GM12801 (cell line): ENCODE measurements around the gene GRIA2.

Experiments
- TF ChIP-seq, protein P1 (sequence below): IDR thresholded peaks from one replicate; pipeline ENCODE4 v1.5.1; 2011; ENCODE audit warnings: control low read depth; ENCODE audit not compliant: insufficient read length; ENCODE audit errors: extremely low read depth

GRIA2 gene

DNA sequence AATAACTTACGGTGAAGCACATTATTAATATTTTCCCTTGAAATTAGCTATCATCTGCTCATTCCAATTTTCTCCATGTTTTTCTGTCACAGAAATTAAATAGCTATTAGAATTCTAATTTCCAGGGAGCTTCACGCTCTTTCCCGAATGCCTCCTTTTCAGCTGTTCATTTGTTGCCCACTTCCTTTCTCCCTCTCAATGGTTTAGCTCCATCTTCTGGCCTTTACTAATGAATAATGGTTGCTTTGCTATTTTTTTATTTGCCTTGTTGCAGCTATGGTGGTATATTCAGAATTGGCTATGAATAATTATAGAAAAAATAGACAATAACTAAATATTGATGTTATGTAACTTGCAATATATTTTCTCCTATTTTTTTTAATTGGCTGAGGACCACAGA, 70.5 kb downstream of the GRIA2 start:
- TF ChIP-seq, protein P1, sequence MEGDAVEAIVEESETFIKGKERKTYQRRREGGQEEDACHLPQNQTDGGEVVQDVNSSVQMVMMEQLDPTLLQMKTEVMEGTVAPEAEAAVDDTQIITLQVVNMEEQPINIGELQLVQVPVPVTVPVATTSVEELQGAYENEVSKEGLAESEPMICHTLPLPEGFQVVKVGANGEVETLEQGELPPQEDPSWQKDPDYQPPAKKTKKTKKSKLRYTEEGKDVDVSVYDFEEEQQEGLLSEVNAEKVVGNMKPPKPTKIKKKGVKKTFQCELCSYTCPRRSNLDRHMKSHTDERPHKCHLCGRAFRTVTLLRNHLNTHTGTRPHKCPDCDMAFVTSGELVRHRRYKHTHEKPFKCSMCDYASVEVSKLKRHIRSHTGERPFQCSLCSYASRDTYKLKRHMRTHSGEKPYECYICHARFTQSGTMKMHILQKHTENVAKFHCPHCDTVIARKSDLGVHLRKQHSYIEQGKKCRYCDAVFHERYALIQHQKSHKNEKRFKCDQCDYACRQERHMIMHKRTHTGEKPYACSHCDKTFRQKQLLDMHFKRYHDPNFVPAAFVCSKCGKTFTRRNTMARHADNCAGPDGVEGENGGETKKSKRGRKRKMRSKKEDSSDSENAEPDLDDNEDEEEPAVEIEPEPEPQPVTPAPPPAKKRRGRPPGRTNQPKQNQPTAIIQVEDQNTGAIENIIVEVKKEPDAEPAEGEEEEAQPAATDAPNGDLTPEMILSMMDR: no peak

DNA sequence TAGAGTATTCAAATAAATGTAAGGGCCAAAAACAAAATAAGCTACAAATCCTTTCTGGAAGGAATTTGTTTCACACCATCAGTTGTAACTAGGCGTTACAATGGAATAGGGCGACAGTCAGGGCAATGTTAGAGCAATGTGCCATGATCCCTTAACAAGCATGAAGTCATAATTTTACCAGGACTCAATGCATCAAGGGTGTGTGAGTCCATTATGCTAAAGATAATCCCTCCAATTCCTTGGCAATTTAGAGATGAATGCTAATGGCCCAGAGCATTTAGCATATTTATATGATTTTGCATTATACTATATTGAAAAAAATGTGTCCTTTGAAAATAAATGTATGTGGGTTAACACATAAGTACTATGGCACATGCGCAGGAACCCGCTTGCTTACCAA, 73.1 kb downstream of the GRIA2 start:
- TF ChIP-seq, protein P1: no peak

DNA sequence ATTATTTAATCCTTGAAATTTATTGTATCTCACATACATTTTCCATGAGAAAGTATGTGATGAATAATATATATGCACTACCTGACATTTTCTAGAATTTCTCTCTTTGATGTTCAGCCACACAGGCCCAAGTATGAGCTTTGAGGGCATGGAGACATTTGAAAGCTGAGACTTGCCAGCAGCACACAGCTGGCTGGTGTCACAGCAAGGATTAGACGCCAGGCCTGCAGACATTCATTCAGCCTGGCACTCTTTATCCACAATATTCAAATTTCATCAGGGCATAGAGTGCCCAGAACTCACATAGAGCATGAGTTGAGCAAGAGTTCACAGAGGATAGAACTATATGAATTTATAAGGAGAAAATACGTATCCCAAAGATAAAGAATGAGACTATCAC, 74.0 kb downstream of the GRIA2 start:
- TF ChIP-seq, protein P1: no peak

DNA sequence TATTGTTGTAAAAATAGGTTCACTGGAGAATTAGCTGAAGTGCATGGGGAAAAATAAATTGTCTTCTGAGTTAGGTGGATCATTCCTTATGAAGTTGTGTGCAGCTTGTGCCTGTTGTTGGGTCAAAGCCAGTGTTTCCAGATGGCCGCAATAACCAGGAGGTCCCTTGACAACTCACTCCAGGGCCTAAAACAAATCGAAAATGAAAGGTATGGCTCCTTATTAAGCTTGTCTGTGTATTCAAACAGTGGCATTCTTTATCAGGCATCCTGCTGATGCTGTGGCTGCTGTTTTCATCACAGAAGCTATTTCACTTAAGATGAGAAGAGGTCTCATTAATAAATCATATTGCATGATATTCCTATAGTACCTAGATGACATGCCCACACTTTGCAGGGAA, 80.2 kb downstream of the GRIA2 start:
- TF ChIP-seq, protein P1: no peak

DNA sequence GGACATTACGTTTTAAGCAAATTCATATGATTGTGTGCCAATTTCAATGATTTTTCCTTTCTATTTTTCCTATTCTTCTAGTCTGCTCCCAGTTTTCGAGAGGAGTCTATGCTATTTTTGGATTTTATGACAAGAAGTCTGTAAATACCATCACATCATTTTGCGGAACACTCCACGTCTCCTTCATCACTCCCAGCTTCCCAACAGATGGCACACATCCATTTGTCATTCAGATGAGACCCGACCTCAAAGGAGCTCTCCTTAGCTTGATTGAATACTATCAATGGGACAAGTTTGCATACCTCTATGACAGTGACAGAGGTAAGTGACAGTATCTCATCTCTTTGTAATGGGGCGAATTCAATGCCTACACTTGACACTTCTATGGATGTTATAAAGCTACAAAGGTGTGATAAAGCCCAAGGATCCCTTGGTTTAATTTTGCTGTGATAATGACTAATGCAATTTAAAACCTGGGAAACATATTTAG, 83.0 kb downstream of the GRIA2 start:
- TF ChIP-seq, protein P1: no peak

DNA sequence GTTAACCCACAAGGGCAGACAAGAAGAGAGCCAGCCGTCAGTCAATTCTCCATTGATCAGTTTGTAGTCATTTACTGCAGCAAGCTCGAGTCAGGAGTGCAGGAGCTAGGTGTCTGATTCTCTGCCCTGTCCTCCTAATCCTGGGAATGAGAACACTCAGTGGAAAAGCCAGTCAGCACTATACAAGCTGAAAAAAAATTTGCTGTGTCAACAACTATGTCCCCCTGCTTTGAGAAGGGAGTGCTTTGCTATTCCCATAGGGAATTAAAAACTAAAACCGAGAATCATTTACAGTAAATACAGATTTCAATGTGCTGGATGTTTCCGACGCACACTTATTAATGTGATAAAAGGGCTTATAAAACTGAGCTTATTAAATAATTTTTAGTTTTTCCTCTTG, 84.2 kb downstream of the GRIA2 start:
- TF ChIP-seq, protein P1: no peak

DNA sequence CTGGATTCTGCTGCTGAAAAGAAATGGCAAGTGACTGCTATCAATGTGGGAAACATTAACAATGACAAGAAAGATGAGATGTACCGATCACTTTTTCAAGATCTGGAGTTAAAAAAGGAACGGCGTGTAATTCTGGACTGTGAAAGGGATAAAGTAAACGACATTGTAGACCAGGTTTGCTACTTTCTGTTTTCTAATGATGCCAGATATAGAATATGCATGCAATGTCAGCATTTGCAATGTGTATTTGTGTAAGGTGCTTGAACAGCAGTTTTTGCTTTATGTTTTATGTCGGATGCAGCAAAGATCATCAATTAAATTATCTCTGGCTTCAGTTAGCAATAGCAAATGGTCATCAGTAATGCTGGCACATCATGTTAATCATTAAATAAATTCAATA, 92.2 kb downstream of the GRIA2 start:
- TF ChIP-seq, protein P1: no peak

DNA sequence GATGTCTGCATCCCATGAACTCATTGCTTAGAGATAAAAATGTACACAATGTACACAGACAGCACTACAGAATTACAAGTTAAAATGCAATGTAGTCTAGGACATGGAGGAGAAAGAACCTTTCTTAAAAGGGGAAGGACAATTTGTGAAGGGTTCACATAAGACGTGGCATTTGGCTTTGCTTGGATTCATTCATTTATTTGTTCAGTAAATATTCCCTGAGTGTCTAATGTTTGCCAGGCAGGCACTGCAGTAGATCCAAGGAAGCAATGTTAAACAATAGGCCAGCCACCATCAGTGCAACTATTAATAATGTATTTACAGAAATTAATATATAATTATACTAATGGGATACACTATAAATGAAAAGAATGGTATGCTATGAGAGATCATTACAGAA, 94.4 kb downstream of the GRIA2 start:
- TF ChIP-seq, protein P1: no peak
